HepG2 (cell line): ENCODE results near the gene DAAM1. TPM values are rescaled to one million over a fixed set of nuclear protein-coding genes. Genes with fewer than 3 reads are reported as not detected.

Experiments
- ATAC-seq: fragments of 200-7000 bp; cut with Tn5 transposase; 3 replicates; pipeline ENCODE4 v1.9.1; 2020; ENCODE audit warnings: mild to moderate bottlenecking, moderate library complexity
- BruUV-seq: library from RNA; stranded (reverse); fragments of 400-500 nt; replicated peaks from 2 replicates; lab custom pipeline; 2021; lab: Mats Ljungman, UMichigan
- CTCF ChIA-PET: fragments of 300-600 bp; formaldehyde crosslinking; extraction: SDS; loops from one replicate; lab custom pipeline; 2021; ENCODE audit warnings: low total read pairs, inconsistent platforms, low intra/inter-chr PET ratio; lab: Yijun Ruan, JAX
- POLR2A ChIA-PET: fragments of 350-600 bp; sonication (Branson Sonifier 250); formaldehyde crosslinking; loops from one replicate; lab custom pipeline; 2020; ENCODE audit warnings: antibody characterized with exemption, inconsistent platforms; lab: Yijun Ruan, JAX
- DNase-seq: peaks from one replicate; pipeline ENCODE4 v3.0.0-alpha.2; 2015; ENCODE audit warnings: low spot score
- FAIRE-seq: peaks from 3 replicates; lab custom pipeline; 2011; peaks lifted over from hg19 to GRCh38; lab: Jason Lieb, UNC
- H2AFZ ChIP-seq: one replicate; pipeline ENCODE4 v1.6.1; 2011; ENCODE audit warnings: low read length, inconsistent platforms
- H3K27ac ChIP-seq: fragments of 300-600 bp; 3 replicates; pipeline ENCODE4 v1.8.0; 2011; ENCODE audit warnings: mixed run types, mild to moderate bottlenecking, mixed read lengths, low read length, inconsistent platforms; ENCODE audit not compliant: insufficient read depth; ENCODE audit errors: extremely low read length
- H3K27me3 ChIP-seq, 2 experiments: fragments of 200-600 bp in 1 of 2; 2 replicates in 1 of 2; 3 replicates in 1 of 2; pipeline versions ENCODE4 v1.6.0 to v1.8.0; 2011; ENCODE audit warnings: low read length in 2 of 2, mild to moderate bottlenecking in 2 of 2, moderate library complexity in 2 of 2, inconsistent platforms in 1 of 2; ENCODE audit not compliant: insufficient read depth in 2 of 2, control insufficient read depth in 1 of 2
- H3K36me3 ChIP-seq, 2 experiments: fragments of 200-600 bp in 1 of 2; replicated peaks in 1 of 2; 2 replicates in 1 of 2; 3 replicates in 1 of 2; pipeline versions ENCODE4 v1.5.1 to v1.8.0; 2011; ENCODE audit warnings: low read length in 2 of 2, inconsistent platforms in 1 of 2; ENCODE audit not compliant: insufficient read depth in 2 of 2, control insufficient read depth in 1 of 2
- H3K4me1 ChIP-seq: 2 replicates; pipeline ENCODE4 v1.5.1; 2012; ENCODE audit warnings: low read length, inconsistent platforms; ENCODE audit not compliant: insufficient read depth
- H3K4me2 ChIP-seq: 2 replicates; pipeline ENCODE4 v1.6.0; 2011; ENCODE audit warnings: low read depth, low read length, inconsistent platforms
- H3K4me3 ChIP-seq, 3 experiments: fragments of 200-600 bp in 1 of 3; sonication (generic), shearing (Covaris generic) in 1 of 3; replicated peaks in 1 of 3; 2 replicates each; pipeline ENCODE4 v1.5.1; 2011 to 2016; ENCODE audit warnings: low read length in 3 of 3, inconsistent platforms in 2 of 3, low read depth in 2 of 3, mild to moderate bottlenecking in 2 of 3, control low read depth in 1 of 3, mixed read lengths in 1 of 3; ENCODE audit not compliant: insufficient read depth in 1 of 3
- H3K79me2 ChIP-seq: one replicate; pipeline ENCODE4 v1.6.1; 2011; ENCODE audit warnings: low read length, inconsistent platforms; ENCODE audit not compliant: insufficient read depth
- H3K9ac ChIP-seq: 2 replicates; pipeline ENCODE4 v1.6.0; 2011; ENCODE audit warnings: mild to moderate bottlenecking, low read depth, low read length, inconsistent platforms; ENCODE audit not compliant: insufficient read depth
- H3K9me3 ChIP-seq: 2 replicates; pipeline ENCODE4 v1.5.1; 2012; ENCODE audit warnings: mild to moderate bottlenecking, low read length
- H4K20me1 ChIP-seq: 2 replicates; pipeline ENCODE4 v1.6.0; 2011; ENCODE audit warnings: inconsistent platforms, mild to moderate bottlenecking, low read length, moderate library complexity; ENCODE audit not compliant: insufficient read depth
- CCDC6 ChIP-seq: sonication (generic); formaldehyde crosslinking; IDR thresholded peaks from 2 replicates; pipeline ENCODE4 v1.8.1; 2022; ENCODE audit warnings: mild to moderate bottlenecking, missing genetic modification reagents, moderate library complexity
- EEA1 ChIP-seq: sonication (generic); formaldehyde crosslinking; IDR thresholded peaks from 2 replicates; pipeline ENCODE4 v1.5.1; 2020; ENCODE audit warnings: mild to moderate bottlenecking, missing genetic modification reagents, borderline replicate concordance
- HES4 ChIP-seq: sonication (generic); formaldehyde crosslinking; IDR thresholded peaks from 2 replicates; pipeline ENCODE4 v1.9.0; 2021; ENCODE audit warnings: mild to moderate bottlenecking, missing genetic modification reagents, borderline replicate concordance
- KLF16 ChIP-seq, 2 experiments: sonication (generic) in 1 of 2; formaldehyde crosslinking in 1 of 2; IDR thresholded peaks; 2 replicates each; pipeline versions ENCODE4 v1.6.1 to v1.8.0; 2016 to 2023; ENCODE audit warnings: missing genetic modification reagents in 2 of 2, missing compliant biosample characterization in 1 of 2
- MTA1 ChIP-seq: sonication (generic); formaldehyde crosslinking; IDR thresholded peaks from 2 replicates; pipeline ENCODE4 v1.4.0; 2020; ENCODE audit warnings: missing genetic modification reagents, mild to moderate bottlenecking, borderline replicate concordance
- SOX5 ChIP-seq: IDR thresholded peaks from 2 replicates; pipeline ENCODE4 v1.6.1; 2016; ENCODE audit warnings: borderline replicate concordance
- STAT6 ChIP-seq: sonication (generic); formaldehyde crosslinking; IDR thresholded peaks from 2 replicates; pipeline ENCODE4 v1.4.0; 2020; ENCODE audit warnings: missing genetic modification reagents, mild to moderate bottlenecking, borderline replicate concordance
- ZBTB1 ChIP-seq: sonication (generic); formaldehyde crosslinking; IDR thresholded peaks from 2 replicates; pipeline ENCODE4 v1.4.0; 2020; ENCODE audit warnings: missing genetic modification reagents, borderline replicate concordance
- ZC3H13 ChIP-seq: sonication (generic); formaldehyde crosslinking; IDR thresholded peaks from 2 replicates; pipeline ENCODE4 v1.8.1; 2023; ENCODE audit warnings: mild to moderate bottlenecking, missing genetic modification reagents, moderate library complexity
- ZNF329 ChIP-seq: sonication (generic); formaldehyde crosslinking; IDR thresholded peaks from 2 replicates; pipeline ENCODE4 v1.9.0; 2021; ENCODE audit warnings: low read depth, mild to moderate bottlenecking, missing genetic modification reagents
- ZNF451 ChIP-seq: sonication (generic); formaldehyde crosslinking; IDR thresholded peaks from 2 replicates; pipeline ENCODE4 v1.5.0; 2020; ENCODE audit warnings: mild to moderate bottlenecking, missing genetic modification reagents
- ZNF609 ChIP-seq: sonication (generic); formaldehyde crosslinking; IDR thresholded peaks from 2 replicates; pipeline ENCODE4 v1.4.0; 2020; ENCODE audit warnings: mild to moderate bottlenecking, missing genetic modification reagents, borderline replicate concordance
- ZSCAN30 ChIP-seq: sonication (generic); formaldehyde crosslinking; IDR thresholded peaks from 2 replicates; pipeline ENCODE4 v1.5.0; 2020; ENCODE audit warnings: mild to moderate bottlenecking, missing genetic modification reagents
- WGBS: methylation state at CpG from one replicate; pipeline ENCODE4 v1.1.6; 2017; ENCODE audit warnings: low lambda C conversion rate; 5-methylcytosine and 5-hydroxymethylcytosine counted together
- in situ Hi-C: cut with HindIII; loops from 2 replicates; pipeline ENCODE4 v1.10.0; 2017; ENCODE audit warnings: low pct_unique_long_range_greater_than_20kb; ENCODE audit not compliant: extremely low pct_ligation_motif_present
- intact Hi-C: fragments of 100-400 bp; cut with micrococcal nuclease; formaldehyde crosslinking; loops from one replicate; pipeline ENCODE4 v1.10.0; 2022; ENCODE audit not compliant: unreplicated experiment
- polyA plus RNA-seq, 8 experiments: library from polyadenylated mRNA; depleted of rRNA in 3 of 8; stranded (reverse) in 7 of 8; unstranded in 1 of 8; fragments of >200 nt; fragmentation: Illumina TruSeq in 4 of 8; extraction: Trizol in 4 of 8; gene quantifications; 2 replicates each; pipeline versions ENCODE4 v1.2.1 to v1.2.3, GENCODE V29; 2011 to 2016; ENCODE audit warnings: low read depth in 4 of 8, missing spikeins in 1 of 8, mixed read lengths in 1 of 8; ENCODE audit not compliant: insufficient read depth in 1 of 8
- total RNA-seq, 5 experiments: library from RNA; depleted of rRNA; stranded (reverse); fragments of >200 nt; fragmentation: Illumina TruSeq; extraction: Trizol; gene quantifications; 2 replicates each; pipeline ENCODE4 v1.2.3, GENCODE V29; 2016; ENCODE audit warnings: low read depth in 1 of 5
- TF ChIP-seq, protein P1 (sequence below): IDR thresholded peaks from 2 replicates; pipeline ENCODE4 v1.6.1; 2016

Gene DAAM1
- total and polyA plus RNA-seq, 2 of the 13 experiments (the other 11 are each of a cell fraction or from before 2014, with no cell fraction given), result 10.9 to 24.5 TPM

DNA sequence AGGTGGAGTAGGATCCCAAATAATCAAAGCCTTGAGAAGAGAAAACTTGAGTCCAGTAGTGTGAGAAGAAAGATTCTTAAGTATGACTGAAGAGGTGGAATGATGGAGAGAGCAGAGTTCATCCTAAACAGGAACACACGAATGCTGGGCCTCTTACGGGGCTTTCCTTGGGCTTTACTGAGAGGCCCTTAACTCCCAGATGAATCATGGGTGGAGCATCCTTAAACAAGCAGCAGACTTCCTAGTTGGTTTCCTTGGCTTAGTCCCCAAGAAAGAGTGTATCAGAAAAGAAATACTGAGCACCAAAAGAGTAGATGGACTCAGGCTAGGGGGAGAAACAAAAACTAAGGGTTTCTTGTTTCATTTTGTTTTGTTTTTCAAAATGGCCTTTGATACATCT, 144.3 kb downstream of the DAAM1 start:
- intact Hi-C loops, result no loop called here
- ChIA-PET POLR2A (no interaction called here), CTCF (no interaction called here)
- no peak for TF ChIP-seq EEA1 (CRISPR knock-in tag)
- no peak for TF ChIP-seq ZSCAN30
- TF ChIP-seq ZBTB1, result no peak
- TF ChIP-seq STAT6 (CRISPR knock-in tag), result no peak
- no peak for TF ChIP-seq ZNF451
- TF ChIP-seq MTA1, result no peak
- TF ChIP-seq ZNF609 (CRISPR knock-in tag), result no peak
- TF ChIP-seq ZNF329 (CRISPR knock-in tag), result no peak
- TF ChIP-seq HES4 (CRISPR knock-in tag), result no peak
- no peak for TF ChIP-seq SOX5 (CRISPR knock-in tag)
- no peak for TF ChIP-seq CCDC6 (CRISPR knock-in tag)
- TF ChIP-seq, protein P1, sequence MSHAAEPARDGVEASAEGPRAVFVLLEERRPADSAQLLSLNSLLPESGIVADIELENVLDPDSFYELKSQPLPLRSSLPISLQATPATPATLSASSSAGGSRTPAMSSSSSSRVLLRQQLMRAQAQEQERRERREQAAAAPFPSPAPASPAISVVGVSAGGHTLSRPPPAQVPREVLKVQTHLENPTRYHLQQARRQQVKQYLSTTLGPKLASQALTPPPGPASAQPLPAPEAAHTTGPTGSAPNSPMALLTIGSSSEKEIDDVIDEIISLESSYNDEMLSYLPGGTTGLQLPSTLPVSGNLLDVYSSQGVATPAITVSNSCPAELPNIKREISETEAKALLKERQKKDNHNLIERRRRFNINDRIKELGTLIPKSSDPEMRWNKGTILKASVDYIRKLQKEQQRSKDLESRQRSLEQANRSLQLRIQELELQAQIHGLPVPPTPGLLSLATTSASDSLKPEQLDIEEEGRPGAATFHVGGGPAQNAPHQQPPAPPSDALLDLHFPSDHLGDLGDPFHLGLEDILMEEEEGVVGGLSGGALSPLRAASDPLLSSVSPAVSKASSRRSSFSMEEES (CRISPR knock-in tag), result no peak
- TF ChIP-seq ZC3H13, result no peak
- no peak for TF ChIP-seq KLF16 (CRISPR knock-in tag; IDR thresholded peaks at IDR 0.05)
- in situ Hi-C loops, result no loop called here
- no peak overlapping the region for H3K4me2 ChIP-seq
- H3K36me3 ChIP-seq, result peaks cover 13 to 55% of the 10 kb centered on the region in 2 experiments; a peak in 4 of 5 replicates
- 96% methylated on average over 2 of the region's 2 CpGs for WGBS
- peaks cover 5% of the 10 kb centered on the region; the same call in 1 of the 2 replicates for H3K4me1 ChIP-seq
- H4K20me1 ChIP-seq, result no peaks in the 10 kb centered on the region
- no peaks in the 10 kb centered on the region for H3K27me3 ChIP-seq
- no peak for ATAC-seq
- H3K27ac ChIP-seq, result no peak overlapping the region
- H3K9ac ChIP-seq, result no peak overlapping the region
- no peaks in the 10 kb centered on the region for H3K79me2 ChIP-seq
- BruUV-seq, result no TSS peak
- FAIRE-seq, result no peak
- no peak overlapping the region for H3K4me3 ChIP-seq
- no peak for DNase-seq
- H2AFZ ChIP-seq, result no peak overlapping the region
- no peaks in the 10 kb centered on the region for H3K9me3 ChIP-seq
